ENCODE data around the gene MARK2.

The MARK2 gene

GRCh38 chr11:63940786-63941185 is 101.9 kb downstream of the MARK2 start:
- Histone ChIP-seq H2AFZ (ENCODE audit: low read length) (no peak overlapping the region), H3K4me2 (ENCODE audit: low read depth, low read length) (no peak overlapping the region)
- DNase-seq, result no peak

GRCh38 chr11:63941901-63942300 is 103.0 kb downstream of the MARK2 start:
- Histone ChIP-seq H3K27me3 (replicated peaks; ENCODE audit: insufficient read depth, low read length) (no peaks in the 10 kb centered on the region), H3K4me2 (ENCODE audit: low read depth, low read length) (no peak overlapping the region), H4K20me1 (ENCODE audit: insufficient read depth, low read length) (no peaks in the 10 kb centered on the region), H3K36me3 (replicated peaks; ENCODE audit: insufficient read depth, low read length) (no peaks in the 10 kb centered on the region), H3K9me3 (replicated peaks; ENCODE audit: insufficient read depth, low read length) (no peaks in the 10 kb centered on the region), H3F3A (ENCODE audit: insufficient read depth, low read length) (peaks cover 11% of the 10 kb centered on the region; the same call in 1 of the 2 replicates), H3K9me2 (replicated peaks; ENCODE audit: insufficient read depth, low read length) (no peaks in the 10 kb centered on the region), H3K4me3 (ENCODE audit: low read length) (no peak overlapping the region), H2AFZ (ENCODE audit: low read length) (no peak overlapping the region), H3K9ac (ENCODE audit: low read length) (no peak overlapping the region), H3K27ac (ENCODE audit: low read length) (no peak overlapping the region), H3K4me1 (ENCODE audit: low read length) (0 out of 2 replicates have a peak, but pooled peaks cover 7% of the 10 kb centered on the region), H3K79me2 (ENCODE audit: low read length) (peaks cover 65% of the 10 kb centered on the region)
- DNase-seq, result no peak
- TF ChIP-seq EZH2phosphoT487 (IDR thresholded peaks at IDR 0.05; ENCODE audit: low read length) (no peak), EZH2 (optimal IDR thresholded peaks at IDR 0.05; ENCODE audit: low read depth, low read length) (no peak)
- TF ChIP-seq, protein P1, sequence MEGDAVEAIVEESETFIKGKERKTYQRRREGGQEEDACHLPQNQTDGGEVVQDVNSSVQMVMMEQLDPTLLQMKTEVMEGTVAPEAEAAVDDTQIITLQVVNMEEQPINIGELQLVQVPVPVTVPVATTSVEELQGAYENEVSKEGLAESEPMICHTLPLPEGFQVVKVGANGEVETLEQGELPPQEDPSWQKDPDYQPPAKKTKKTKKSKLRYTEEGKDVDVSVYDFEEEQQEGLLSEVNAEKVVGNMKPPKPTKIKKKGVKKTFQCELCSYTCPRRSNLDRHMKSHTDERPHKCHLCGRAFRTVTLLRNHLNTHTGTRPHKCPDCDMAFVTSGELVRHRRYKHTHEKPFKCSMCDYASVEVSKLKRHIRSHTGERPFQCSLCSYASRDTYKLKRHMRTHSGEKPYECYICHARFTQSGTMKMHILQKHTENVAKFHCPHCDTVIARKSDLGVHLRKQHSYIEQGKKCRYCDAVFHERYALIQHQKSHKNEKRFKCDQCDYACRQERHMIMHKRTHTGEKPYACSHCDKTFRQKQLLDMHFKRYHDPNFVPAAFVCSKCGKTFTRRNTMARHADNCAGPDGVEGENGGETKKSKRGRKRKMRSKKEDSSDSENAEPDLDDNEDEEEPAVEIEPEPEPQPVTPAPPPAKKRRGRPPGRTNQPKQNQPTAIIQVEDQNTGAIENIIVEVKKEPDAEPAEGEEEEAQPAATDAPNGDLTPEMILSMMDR (IDR thresholded peaks at IDR 0.05; ENCODE audit: low read length), result no peak

More at GRCh38 chr11:63940786-63941185, 101.9 kb downstream of the MARK2 start:
- no peak overlapping the region for H3K4me3 ChIP-seq (ENCODE audit: low read length)
- no peaks in the 10 kb centered on the region for H3K27me3 ChIP-seq (replicated peaks; ENCODE audit: insufficient read depth, low read length)
- no peaks in the 10 kb centered on the region for H3K36me3 ChIP-seq (replicated peaks; ENCODE audit: insufficient read depth, low read length)
- H3K4me1 ChIP-seq (ENCODE audit: low read length), result 0 out of 2 replicates have a peak, but pooled peaks cover 7% of the 10 kb centered on the region
- TF ChIP-seq, protein P1 (IDR thresholded peaks at IDR 0.05; ENCODE audit: low read length), result no peak
- no peak for TF ChIP-seq EZH2phosphoT487 (IDR thresholded peaks at IDR 0.05; ENCODE audit: low read length)
- no peak for TF ChIP-seq EZH2 (optimal IDR thresholded peaks at IDR 0.05; ENCODE audit: low read depth, low read length)
- H4K20me1 ChIP-seq (ENCODE audit: insufficient read depth, low read length), result no peaks in the 10 kb centered on the region
- H3K27ac ChIP-seq (ENCODE audit: low read length), result no peak overlapping the region
- no peaks in the 10 kb centered on the region for H3K9me3 ChIP-seq (replicated peaks; ENCODE audit: insufficient read depth, low read length)
- no peak overlapping the region for H3K9ac ChIP-seq (ENCODE audit: low read length)
- no peaks in the 10 kb centered on the region for H3K9me2 ChIP-seq (replicated peaks; ENCODE audit: insufficient read depth, low read length)
- H3K79me2 ChIP-seq (ENCODE audit: low read length), result peaks cover 65% of the 10 kb centered on the region
- peaks cover 11% of the 10 kb centered on the region; the same call in 1 of the 2 replicates for H3F3A ChIP-seq (ENCODE audit: insufficient read depth, low read length)

DNA sequence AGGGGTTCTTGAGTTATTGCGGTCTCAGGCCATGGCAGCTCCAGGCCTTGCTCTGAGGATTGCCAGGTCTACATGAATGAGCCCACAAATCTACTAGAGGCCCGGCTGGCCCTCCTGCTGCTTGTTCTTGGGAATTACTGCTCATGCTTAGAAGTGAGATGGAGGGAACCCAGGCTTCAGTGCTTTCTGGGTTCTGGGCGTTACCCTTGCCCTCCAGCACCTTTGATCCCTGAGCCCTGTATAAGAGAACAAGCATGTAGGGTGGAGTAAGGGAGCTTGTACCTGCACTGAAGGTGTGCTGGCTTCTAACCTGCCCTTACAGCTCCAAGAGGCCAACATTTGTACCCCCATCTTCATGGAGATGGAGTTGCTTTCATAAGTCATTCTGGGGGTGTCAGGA is 103.9 kb downstream of the MARK2 start:
- Histone ChIP-seq H4K20me1 (ENCODE audit: insufficient read depth, low read length) (no peaks in the 10 kb centered on the region), H3F3A (ENCODE audit: insufficient read depth, low read length) (peaks cover 11% of the 10 kb centered on the region; the same call in 1 of the 2 replicates), H3K4me3 (ENCODE audit: low read length) (no peak overlapping the region), H3K79me2 (ENCODE audit: low read length) (peaks cover 65% of the 10 kb centered on the region), H3K27me3 (replicated peaks; ENCODE audit: insufficient read depth, low read length) (no peaks in the 10 kb centered on the region), H3K36me3 (replicated peaks; ENCODE audit: insufficient read depth, low read length) (no peaks in the 10 kb centered on the region), H3K27ac (ENCODE audit: low read length) (no peak overlapping the region), H2AFZ (ENCODE audit: low read length) (no peak overlapping the region), H3K4me1 (ENCODE audit: low read length) (0 out of 2 replicates have a peak, but pooled peaks cover 6% of the 10 kb centered on the region), H3K9ac (ENCODE audit: low read length) (no peak overlapping the region), H3K4me2 (ENCODE audit: low read depth, low read length) (no peak overlapping the region), H3K9me3 (replicated peaks; ENCODE audit: insufficient read depth, low read length) (no peaks in the 10 kb centered on the region), H3K9me2 (replicated peaks; ENCODE audit: insufficient read depth, low read length) (no peaks in the 10 kb centered on the region)
- no peak for TF ChIP-seq EZH2 (optimal IDR thresholded peaks at IDR 0.05; ENCODE audit: low read depth, low read length)
- TF ChIP-seq, protein P1 (IDR thresholded peaks at IDR 0.05; ENCODE audit: low read length), result no peak
- no peak for TF ChIP-seq EZH2phosphoT487 (IDR thresholded peaks at IDR 0.05; ENCODE audit: low read length)
- DNase-seq, result no peak
